Mesothelial cell of epicardium (in vitro differentiated cells): ENCODE data around the gene LTBP3. TPM values are rescaled to one million over a fixed set of nuclear protein-coding genes. Genes with fewer than 3 reads are reported as not detected.

Experiments used
- DNase-seq, 2 experiments: peaks; one replicate each; pipeline ENCODE4 v3.0.0; 2021; ENCODE audit warnings: low spot score in 2 of 2; ENCODE audit not compliant: unreplicated experiment in 2 of 2
- H3K27ac Mint-ChIP-seq: 2 replicates; pipeline ENCODE4 v1.8.0; 2021; ENCODE audit warnings: mixed read lengths
- H3K27me3 Mint-ChIP-seq: 2 replicates; pipeline ENCODE4 v1.8.0; 2021; ENCODE audit warnings: low read depth, mixed read lengths
- H3K36me3 Mint-ChIP-seq: 2 replicates; pipeline ENCODE4 v1.8.0; 2021; ENCODE audit warnings: mixed read lengths
- H3K4me1 Mint-ChIP-seq: 2 replicates; pipeline ENCODE4 v1.8.0; 2021; ENCODE audit warnings: mixed read lengths
- H3K4me3 Mint-ChIP-seq: 2 replicates; pipeline ENCODE4 v1.8.0; 2021; ENCODE audit warnings: mild to moderate bottlenecking, moderate library complexity, mixed read lengths
- H3K9me3 Mint-ChIP-seq: 2 replicates; pipeline ENCODE4 v1.8.0; 2021; ENCODE audit warnings: mixed read lengths
- total RNA-seq: library from RNA; stranded (reverse); gene quantifications from 3 replicates; pipeline ENCODE4 v1.2.1, GENCODE V29; 2021
- TF ChIP-seq, protein P1 (sequence below): fragments of 200-600 bp; sonication (generic); IDR thresholded peaks from one replicate; pipeline ENCODE4 v1.5.0; 2021; ENCODE audit warnings: antibody characterized with exemption; ENCODE audit not compliant: unreplicated experiment

The LTBP3 gene
- total RNA-seq, 1 donor from 2014 or later, result 333 TPM

DNA sequence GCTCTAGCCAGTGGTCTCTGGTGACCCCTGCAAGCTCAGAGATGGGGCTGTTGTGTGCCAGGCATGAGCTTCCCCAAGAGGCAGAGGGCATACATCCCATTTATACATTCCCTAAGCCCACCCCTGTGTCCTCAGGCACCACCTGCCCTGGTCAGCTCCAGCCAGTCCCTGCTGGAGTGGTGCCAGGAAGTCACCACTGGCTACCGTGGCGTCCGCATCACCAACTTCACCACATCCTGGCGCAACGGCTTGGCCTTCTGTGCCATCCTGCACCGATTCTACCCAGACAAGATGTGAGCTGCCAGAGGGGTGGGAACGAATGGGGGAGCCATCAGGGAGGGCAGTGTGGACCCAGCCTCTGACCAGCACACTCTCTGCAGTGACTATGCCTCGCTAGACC is 25.9 kb upstream of the LTBP3 start:
- H3K36me3 Mint-ChIP-seq, result peaks cover 7% of the 10 kb centered on the region
- peaks cover 5% of the 10 kb centered on the region for H3K27me3 Mint-ChIP-seq
- H3K4me1 Mint-ChIP-seq, result no peaks in the 10 kb centered on the region
- DNase-seq, result no peak
- TF ChIP-seq, protein P1, sequence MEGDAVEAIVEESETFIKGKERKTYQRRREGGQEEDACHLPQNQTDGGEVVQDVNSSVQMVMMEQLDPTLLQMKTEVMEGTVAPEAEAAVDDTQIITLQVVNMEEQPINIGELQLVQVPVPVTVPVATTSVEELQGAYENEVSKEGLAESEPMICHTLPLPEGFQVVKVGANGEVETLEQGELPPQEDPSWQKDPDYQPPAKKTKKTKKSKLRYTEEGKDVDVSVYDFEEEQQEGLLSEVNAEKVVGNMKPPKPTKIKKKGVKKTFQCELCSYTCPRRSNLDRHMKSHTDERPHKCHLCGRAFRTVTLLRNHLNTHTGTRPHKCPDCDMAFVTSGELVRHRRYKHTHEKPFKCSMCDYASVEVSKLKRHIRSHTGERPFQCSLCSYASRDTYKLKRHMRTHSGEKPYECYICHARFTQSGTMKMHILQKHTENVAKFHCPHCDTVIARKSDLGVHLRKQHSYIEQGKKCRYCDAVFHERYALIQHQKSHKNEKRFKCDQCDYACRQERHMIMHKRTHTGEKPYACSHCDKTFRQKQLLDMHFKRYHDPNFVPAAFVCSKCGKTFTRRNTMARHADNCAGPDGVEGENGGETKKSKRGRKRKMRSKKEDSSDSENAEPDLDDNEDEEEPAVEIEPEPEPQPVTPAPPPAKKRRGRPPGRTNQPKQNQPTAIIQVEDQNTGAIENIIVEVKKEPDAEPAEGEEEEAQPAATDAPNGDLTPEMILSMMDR, result no peak
- no peak overlapping the region for H3K4me3 Mint-ChIP-seq
- H3K9me3 Mint-ChIP-seq, result no peaks in the 10 kb centered on the region
- H3K27ac Mint-ChIP-seq, result no peak overlapping the region

DNA sequence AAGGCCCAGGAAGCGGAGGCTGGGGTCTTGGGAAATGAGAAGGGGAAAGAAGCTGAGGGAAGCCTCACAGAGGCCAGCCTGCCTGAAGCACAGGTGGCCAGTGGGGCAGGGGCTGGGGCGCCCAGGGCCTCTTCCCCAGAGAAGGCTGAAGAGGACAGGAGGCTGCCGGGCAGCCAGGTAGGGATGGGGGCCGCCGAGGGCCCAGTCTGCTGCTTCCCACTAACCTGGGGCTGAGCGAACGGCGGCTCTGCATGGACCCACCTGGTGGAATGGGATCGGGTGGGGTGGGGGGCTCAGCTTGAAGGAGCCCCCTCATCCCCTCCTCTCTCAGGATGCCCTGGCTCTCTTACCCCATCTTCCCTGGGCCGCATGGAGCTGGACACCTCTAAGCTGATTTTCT is 25.4 kb upstream of the LTBP3 start:
- no peak overlapping the region for H3K4me3 Mint-ChIP-seq
- TF ChIP-seq, protein P1, result no peak
- H3K36me3 Mint-ChIP-seq, result peaks cover 7% of the 10 kb centered on the region
- no peaks in the 10 kb centered on the region for H3K9me3 Mint-ChIP-seq
- no peak overlapping the region for H3K27ac Mint-ChIP-seq
- H3K4me1 Mint-ChIP-seq, result peaks cover under 1% of the 10 kb centered on the region
- peaks cover 5% of the 10 kb centered on the region for H3K27me3 Mint-ChIP-seq
- no peak for DNase-seq

DNA sequence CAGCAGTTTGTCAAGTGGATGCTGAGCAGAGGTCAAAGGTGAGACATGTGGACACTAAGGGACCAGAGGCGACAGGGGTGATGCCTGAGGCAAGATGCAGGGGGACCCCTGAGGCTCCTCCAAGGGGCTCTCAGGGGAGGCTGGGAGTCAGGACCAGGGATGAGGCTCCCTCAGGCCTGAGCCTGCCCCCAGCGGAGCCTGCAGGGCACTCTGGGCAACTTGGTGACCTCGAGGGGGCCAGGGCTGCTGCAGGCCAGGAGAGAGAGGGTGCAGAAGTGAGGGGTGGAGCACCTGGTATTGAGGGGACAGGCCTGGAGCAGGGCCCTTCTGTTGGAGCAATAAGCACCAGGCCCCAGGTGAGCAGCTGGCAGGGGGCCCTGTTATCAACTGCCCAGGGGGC is 23.8 kb upstream of the LTBP3 start:
- TF ChIP-seq, protein P1, result no peak
- no peak for DNase-seq
- peaks cover 5% of the 10 kb centered on the region for H3K27me3 Mint-ChIP-seq

DNA sequence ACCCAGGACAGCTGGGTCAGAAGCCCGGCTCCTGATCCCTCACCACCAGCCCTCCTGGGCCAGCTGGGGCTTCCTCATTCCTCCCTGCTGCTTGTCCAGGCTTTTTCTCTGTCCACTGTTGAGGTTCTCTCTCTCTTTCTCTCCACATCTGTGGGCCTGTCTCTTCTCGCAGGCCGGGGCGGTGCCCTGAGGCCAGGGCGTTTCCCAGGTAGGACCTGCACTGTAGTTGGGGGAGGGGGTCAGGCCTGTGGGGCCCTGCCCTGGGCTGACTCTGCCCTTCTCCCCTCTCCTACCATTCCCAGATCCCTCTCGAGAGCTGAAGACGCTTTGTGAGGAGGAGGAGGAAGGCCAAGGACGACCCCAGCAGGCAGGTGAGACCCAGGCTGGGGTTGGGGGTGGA is 22.6 kb upstream of the LTBP3 start:
- H3K9me3 Mint-ChIP-seq, result no peaks in the 10 kb centered on the region
- no peak for DNase-seq

More for the DNA sequence above, 23.8 kb upstream of the LTBP3 start:
- Mint-ChIP-seq H3K36me3 (peaks cover 7% of the 10 kb centered on the region), H3K27ac (no peak overlapping the region), H3K4me1 (peaks cover 5% of the 10 kb centered on the region), H3K9me3 (no peaks in the 10 kb centered on the region), H3K4me3 (no peak overlapping the region)

DNA sequence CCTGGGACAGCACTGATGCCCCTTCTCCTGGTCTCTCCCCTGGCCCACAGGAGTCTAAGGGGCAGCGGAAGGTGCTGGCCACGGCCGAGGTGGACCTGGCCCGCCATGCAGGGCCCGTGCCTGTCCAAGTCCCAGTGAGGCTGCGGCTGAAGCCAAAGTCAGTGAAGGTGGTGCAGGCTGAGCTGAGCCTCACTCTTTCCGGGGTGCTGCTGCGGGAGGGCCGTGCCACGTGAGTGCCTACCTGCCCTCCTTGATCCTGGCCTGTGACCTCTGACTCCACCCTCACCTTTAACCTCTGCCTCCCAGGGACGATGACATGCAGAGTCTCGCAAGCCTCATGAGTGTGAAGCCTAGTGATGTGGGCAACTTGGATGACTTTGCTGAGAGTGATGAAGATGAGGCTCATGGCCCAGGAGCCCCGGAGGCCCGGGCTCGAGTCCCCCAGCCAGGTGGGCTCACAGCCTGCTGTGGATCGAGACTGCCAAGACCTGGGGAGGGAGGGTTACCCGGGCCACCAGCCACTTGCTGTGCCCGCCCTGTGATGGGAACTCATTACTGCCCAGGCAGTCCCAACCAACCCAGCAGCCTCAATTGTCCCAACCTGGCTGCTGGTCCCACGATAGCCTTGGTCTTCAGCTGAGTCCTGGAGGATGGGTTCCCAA is 22.0 kb upstream of the LTBP3 start:
- Mint-ChIP-seq H3K4me1 (peaks cover 15% of the 10 kb centered on the region), H3K36me3 (peaks cover 7% of the 10 kb centered on the region), H3K4me3 (no peak overlapping the region), H3K27me3 (peaks cover 10% of the 10 kb centered on the region), H3K27ac (no peak overlapping the region), H3K9me3 (no peaks in the 10 kb centered on the region)
- no peak for DNase-seq
- TF ChIP-seq, protein P1, result no peak

More for the DNA sequence above, 22.6 kb upstream of the LTBP3 start:
- H3K36me3 Mint-ChIP-seq, result peaks cover 7% of the 10 kb centered on the region
- H3K4me3 Mint-ChIP-seq, result no peak overlapping the region
- peaks cover 10% of the 10 kb centered on the region for H3K4me1 Mint-ChIP-seq
- H3K27me3 Mint-ChIP-seq, result peaks cover 7% of the 10 kb centered on the region
- TF ChIP-seq, protein P1, result no peak
- no peak overlapping the region for H3K27ac Mint-ChIP-seq
